ENCODE data around the gene TRPV4. TPM values are rescaled to one million over a fixed set of nuclear protein-coding genes. Genes with fewer than 3 reads are reported as not detected.

TRPV4 gene
- total RNA-seq, 1 donor from 2014 or later = not detected

GRCh38 chr12:109829667-109830066 lies 3.5 kb downstream of the TRPV4 start:
- intact Hi-C loops (cut with micrococcal nuclease) = no loop called here

DNA sequence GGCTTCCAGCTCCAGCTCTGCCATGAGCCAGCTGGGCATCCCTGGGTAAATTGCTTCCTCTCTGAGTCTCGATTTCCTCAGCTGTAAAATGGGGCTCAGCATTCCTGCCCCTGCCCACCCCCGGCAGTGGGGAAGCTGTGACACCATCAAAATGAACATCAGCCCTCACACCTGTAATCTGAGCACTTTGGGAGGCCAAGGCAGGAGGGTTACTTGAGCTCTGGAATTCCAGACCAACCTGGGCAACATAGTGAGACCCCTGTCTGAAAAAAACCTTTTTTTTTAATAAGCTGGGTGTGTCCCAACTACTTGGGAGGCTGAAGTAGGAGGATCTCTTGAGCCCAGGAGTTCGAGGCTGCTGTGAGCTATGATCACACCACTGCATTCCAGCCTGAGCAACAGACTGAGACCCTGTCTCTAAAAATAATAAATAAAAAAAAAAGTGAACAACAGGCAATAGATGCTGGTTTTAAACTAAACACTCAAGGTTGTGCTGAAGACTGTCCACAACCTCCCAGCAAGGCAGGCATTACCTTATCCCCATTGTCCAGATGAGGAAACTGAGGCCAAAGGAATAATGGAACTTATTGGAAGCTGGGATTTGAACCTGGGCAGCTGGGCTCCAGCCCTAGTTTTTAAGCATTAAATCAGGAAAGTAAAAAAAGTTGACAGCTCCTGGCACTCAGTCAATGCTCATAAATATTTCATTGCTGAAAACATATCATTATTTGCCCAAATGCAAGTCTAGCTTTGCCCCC lies 4.3 kb downstream of the TRPV4 start:
- intact Hi-C loops (cut with micrococcal nuclease) = no loop called here

DNA sequence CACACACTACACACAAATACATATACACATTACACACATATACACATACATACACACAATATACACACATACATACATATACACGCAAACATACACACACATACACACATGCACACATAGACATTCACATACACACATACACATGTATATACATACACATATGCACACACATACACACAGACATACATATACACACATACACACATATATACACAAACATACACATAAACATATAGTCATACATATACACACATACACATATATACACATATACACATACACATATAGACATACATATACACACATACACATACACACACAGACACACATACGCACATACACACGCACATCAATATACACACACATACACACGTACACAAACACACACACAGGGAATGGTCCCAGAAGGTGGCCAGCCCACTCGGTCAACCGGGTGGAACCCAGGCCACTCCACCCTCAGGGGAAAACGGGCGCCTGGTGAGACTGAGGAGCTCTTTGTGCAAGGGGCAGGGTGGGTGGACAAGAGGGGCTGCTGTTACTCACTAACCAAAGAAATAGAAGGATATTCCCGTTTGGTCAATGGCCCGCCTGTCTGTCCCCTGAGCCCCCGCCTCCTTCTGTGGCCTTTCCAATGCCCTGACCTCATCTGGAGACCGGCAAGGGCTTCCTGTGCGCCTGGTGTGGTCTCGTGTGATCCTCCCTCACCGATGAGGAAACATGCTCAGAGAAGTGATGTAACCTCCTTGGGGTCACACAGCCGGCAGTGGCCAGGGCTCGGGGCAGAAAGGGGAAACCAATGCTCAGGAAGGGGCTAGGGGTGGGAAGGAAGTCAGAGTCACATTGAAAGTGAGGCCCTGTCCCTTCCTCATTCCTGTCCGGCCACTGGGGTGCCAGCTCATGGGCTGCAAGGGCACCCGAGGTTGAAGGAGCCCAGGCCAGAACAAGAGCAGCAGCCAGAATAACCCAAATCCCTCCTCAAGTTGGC lies 5.3 kb downstream of the TRPV4 start:
- intact Hi-C loops (cut with micrococcal nuclease) = no loop called here

GRCh38 chr12:109827080-109827479 lies 6.1 kb downstream of the TRPV4 start:
- intact Hi-C loops (cut with micrococcal nuclease) = no loop called here

GRCh38 chr12:109824731-109825130 lies 8.5 kb downstream of the TRPV4 start:
- intact Hi-C loops (cut with micrococcal nuclease) = no loop called here

- intact Hi-C loops (cut with micrococcal nuclease) = no loop called here
These were observed 10.2 kb downstream of the TRPV4 start for GRCh38 chr12:109822951-109823411.

- intact Hi-C loops (cut with micrococcal nuclease) = no loop called here
These were observed 10.8 kb downstream of the TRPV4 start for GRCh38 chr12:109822416-109822815.

- intact Hi-C loops (cut with micrococcal nuclease) = no loop called here
These were observed 11.2 kb downstream of the TRPV4 start for GRCh38 chr12:109821968-109822367.

DNA sequence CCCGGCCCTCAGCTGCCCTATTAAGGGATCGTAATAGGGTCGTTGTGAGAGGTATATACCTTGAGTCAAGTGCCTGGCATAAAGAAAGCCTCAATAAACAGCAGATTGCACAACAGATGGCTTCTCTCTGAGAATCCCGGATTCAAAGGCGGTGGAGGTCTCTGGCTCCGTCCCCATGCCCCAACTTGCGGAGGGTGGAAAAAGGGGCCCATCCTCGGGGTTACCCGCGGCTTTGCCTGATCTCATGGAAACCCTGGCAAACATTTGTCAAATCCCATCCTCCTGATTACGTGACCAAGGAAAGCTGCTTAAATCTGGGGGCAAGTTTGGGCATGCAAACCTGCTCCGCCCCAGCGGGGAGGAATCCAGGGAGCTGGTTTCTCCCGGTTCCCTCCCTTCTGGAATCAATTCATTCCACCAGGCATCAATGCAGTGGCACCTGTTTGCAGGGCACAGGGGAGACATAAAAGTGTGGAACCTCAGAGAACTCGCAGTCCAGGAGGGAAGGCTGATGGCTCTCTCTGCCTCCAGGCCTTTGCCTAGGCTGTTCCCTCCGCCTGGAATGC lies 12.3 kb downstream of the TRPV4 start:
- intact Hi-C loops (cut with micrococcal nuclease) = no loop called here

DNA sequence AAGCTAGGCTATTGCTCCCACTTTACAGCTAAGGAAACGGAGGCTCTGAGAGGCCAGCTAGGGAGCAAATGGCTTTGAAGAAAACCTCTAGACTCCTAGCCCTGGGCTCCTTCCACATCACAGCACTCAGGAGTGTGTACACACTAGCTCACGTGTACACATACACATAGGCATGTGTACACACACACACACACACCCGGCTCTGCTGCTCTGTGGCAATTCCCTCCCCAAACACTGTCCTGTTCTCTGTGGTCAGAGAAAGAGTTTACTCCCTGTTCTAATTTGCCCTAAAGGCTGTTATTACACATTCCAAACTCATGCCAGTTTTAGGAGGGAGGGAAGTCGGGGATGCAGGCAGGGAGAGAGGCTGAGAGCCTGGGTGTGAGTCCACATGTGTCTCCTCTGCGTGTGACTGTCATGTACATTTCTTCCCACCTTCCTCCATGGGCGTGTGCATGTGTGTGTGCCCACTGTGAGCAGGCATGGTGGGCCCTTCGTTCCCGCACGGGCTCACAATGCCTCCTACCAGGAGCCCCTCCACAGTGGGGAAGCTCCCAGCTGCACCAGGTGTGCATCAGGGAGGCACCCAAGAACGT lies 14.2 kb downstream of the TRPV4 start:
- intact Hi-C loops (cut with micrococcal nuclease) = no loop called here

- intact Hi-C loops (cut with micrococcal nuclease) = no loop called here
These were observed 14.9 kb downstream of the TRPV4 start for GRCh38 chr12:109818253-109818652.

DNA sequence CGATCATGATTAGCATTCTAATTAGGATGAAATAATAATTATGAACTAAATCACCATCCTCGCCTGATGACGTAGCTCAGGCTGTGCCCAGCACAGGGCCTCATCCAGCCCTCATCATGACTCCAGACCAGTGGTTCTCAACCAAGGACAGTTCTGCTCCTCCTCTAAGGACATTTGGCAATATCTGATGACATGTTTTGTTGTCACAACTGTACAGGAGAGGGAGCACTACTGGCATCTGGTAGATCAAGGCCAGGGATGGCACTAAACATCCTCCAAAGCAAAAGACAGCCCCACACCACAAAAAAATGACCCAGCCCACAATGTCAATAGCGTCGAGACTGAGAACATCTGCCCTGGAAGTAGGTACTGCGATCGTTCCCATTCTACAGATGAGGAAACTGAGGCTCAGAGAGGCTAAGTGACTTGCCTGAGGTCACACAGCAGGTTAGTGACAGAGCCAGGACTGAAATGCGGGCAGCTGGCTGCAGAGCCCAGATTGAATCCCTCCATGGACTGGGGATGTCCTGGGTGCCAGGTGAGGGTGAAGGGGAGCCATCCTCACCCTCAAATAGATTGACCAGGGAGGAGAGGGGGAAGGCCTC lies 15.5 kb downstream of the TRPV4 start:
- intact Hi-C loops (cut with micrococcal nuclease) = no loop called here

DNA sequence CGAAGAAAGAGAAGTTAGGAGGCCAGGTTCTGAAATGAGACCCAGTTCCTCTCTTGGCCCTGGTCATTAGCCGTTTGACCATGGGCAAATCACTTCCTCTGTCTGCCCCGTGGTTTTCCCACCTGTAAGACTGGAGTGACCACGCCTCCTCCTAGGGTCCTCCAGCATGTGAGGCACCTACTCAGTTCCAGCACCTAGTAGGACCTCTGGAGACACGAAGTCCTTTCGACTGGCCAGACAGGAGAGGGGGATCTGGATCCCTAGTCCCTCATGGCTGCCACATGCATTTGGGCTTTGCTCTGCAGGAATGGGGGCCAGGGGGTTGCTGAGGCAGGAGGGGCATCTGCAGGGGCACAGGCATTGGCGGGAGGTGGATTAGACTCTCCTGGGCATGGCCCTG lies 16.3 kb downstream of the TRPV4 start:
- intact Hi-C loops (cut with micrococcal nuclease) = no loop called here

DNA sequence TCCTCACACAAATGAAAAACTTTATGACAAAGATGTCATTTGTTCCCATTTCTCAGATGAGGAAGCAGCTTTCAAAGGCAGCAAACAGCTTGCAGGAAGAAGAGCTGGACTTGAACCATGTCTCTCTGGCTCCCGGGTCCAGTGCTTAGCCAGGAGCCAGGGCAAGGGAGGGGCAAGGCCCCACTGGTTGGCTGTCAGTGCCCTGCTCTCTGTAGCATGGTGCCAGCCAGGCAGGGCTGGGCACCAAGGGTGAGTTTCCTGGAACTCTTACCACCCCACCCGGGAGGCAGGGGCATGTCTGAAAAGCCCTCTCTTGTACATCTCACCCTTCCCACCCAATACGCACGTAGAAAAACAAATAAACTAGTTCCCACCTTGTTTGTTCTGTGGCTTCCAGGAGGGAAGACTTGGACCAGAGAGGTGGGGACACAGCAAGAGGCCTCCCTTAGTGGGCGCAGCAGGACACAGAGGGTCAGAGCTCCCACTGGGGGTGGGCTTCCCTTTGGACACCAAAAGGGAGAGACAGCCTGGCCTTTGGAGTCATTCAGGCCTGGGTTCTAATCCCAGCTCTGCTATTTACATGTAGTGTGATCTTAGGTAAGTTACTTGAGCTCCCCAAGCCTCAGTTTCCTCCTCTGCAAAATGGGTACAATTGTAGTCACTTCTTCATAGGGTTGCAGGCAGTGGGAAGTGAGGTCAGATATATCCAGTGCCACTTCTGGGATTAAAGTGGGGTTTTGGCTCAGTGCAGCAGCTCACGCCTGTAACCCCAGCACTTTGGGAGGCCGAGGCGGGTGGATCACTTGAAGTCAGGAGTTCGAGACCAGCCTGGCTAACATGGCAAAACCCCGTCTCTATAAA lies 17.2 kb downstream of the TRPV4 start:
- intact Hi-C loops (cut with micrococcal nuclease) = no loop called here

GRCh38 chr12:109815225-109815624 lies 18.0 kb downstream of the TRPV4 start:
- intact Hi-C loops (cut with micrococcal nuclease) = no loop called here

DNA sequence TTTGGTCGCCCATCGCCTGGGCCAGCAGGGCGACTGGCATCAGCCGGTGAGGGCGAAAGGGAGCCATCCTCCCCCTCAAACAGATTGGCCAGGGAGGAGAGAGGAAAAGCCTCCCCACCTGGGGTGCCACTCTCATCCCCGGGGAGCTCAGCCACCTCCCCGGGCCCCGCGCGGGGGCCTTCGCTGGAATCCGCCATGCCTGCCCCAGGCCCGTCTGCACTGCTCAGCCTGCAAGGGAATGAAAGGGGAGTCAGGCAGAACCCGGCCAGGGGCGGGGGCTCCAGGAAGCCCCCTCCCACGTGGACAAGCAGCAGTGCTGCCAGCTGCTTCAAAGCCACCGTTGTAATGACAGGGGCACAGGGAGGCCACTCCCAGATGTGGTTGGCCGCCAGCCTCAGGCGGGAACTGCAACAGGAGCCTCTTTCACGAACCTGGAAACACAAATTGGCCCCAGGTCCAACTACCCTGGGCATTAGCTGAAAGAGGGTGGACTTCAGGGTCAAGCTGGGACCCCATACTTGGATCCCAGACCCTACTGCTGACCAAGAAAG lies 18.5 kb downstream of the TRPV4 start:
- intact Hi-C loops (cut with micrococcal nuclease) = no loop called here

GRCh38 chr12:109813810-109814416 lies 19.3 kb downstream of the TRPV4 start:
- intact Hi-C loops (cut with micrococcal nuclease) = no loop called here

DNA sequence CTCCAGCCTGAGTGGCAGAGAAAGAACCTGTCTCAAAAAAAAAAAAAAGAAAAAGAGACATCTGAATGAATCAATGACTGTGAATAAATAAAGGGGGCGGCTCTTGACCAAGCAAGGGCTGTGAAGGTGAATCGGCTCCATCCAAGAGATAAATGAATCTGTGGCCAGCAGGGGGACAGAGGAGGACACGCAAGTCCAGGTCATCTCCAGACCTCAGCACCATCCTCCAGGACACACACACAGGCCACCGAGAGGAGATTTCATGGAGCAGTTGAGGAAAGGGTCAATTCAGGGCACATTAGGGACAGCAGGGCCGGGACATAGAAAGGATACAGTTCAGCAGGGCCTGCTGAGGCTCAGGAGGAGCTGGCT lies 21.6 kb downstream of the TRPV4 start:
- intact Hi-C loops (cut with micrococcal nuclease) = no loop called here

DNA sequence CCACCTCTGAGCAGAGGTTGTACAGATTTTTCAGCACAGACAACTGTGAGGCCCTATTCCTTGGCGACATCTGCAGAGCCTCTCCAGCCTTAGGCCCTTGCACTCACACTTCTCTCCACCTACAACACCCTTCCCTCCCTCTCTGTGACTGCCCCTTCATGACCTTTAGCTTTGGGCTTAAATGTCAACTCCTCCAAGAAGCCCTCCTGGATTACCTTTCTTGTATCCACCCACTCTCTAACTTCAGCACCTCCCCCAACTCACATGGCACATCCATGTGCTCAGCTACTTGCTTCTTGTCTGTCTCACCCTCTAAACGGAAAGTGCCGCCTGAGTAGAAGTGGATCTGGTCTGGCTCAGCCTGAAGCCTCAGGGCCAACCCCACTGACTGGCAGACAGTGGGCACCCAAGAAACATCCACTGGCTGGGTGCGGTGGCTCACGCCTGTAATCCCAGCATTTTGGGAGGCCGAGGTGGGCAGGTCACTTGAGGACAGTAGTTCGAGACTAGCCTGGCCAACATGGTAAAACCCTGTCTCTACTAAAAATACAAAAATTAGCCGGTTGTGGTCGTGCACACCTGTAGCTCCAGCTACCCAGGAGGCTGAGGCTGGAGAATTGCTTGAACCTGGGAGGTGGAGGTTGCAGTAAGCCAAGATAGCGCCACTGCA lies 22.1 kb downstream of the TRPV4 start:
- intact Hi-C loops (cut with micrococcal nuclease) = no loop called here
